Measurements from ENCODE around the gene KCNIP4.

- no peak for TF ChIP-seq EZH2 (IDR thresholded peaks at IDR 0.05; ENCODE audit: insufficient read depth, poor library complexity, severe bottlenecking)
- no peak for TF ChIP-seq EZH2phosphoT487 (IDR thresholded peaks at IDR 0.05; ENCODE audit: insufficient read depth, low read depth)
Measured at GRCh38 chr4:21628116-21628670, 320.4 kb downstream of the KCNIP4 start.

Data from GM23248 (cell line).